Measurements from ENCODE around the gene MOV10.
A peak's percentile ranks its signal among the peaks of the same experiment; 100 is the strongest.

Gene MOV10

GRCh38 chr1:112697781-112698201 lies 23.3 kb downstream of the MOV10 start:
- TF ChIP-seq CTCF (IDR thresholded peaks at IDR 0.05; ENCODE audit: low read depth, low read length) = no peak

DNA sequence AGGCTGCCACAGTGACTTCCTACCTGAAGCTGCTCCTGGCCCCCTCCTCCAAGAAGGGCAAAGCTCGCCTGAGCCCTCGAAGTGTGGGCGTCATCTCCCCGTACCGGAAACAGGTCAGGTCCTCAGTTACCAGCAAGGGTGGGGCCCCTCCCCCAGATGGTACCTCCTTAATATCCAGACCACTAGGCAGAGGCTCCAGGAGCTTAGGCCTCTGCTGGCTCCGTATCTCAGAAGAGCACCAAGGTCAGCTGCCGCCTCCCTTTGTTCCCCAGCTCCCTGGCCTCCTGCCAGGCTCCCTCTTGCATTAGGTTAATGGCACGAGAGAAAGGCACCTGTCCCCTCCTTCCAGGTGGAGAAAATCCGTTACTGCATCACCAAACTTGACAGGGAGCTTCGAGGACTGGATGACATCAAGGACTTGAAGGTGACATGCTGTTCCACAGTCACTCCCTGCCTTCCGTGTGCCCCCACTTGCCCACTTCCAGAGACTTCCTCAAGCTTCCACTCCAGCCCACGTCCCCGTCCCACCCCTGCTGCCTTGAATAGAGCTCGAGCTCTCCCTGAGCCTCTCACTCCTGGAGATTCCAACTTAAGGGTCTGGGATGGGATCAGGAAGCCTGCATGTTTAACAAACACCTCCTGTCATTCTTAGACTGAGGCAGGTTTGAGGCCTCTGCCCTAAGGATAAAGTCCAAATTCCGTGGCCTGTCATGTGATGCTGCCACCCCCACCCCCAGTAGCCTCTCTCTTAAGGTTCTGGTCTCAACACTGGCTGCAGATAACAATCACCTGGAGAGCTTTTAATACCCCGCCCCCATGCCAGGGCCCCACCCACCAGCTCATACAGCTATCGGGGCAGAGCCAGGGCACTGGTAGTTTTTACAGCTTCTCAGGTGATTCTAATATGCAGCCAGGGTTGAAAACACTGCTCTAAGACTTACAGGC lies 24.2 kb downstream of the MOV10 start:
- DNase-seq = peak; percentile 46
- Histone ChIP-seq H3K36me3 (peaks cover 17% of the 10 kb centered on the region), H3K4me1 (peaks cover 37% of the 10 kb centered on the region), H3K4me3 (ENCODE audit: low read depth, low read length) (no peak overlapping the region), H3K9me3 (no peaks in the 10 kb centered on the region), H3K27me3 (no peaks in the 10 kb centered on the region)
- TF ChIP-seq CTCF (IDR thresholded peaks at IDR 0.05; ENCODE audit: low read depth, low read length) = no peak

More at GRCh38 chr1:112697781-112698201, 23.3 kb downstream of the MOV10 start:
- no peak for DNase-seq
- Histone ChIP-seq H3K4me1 (peaks cover 37% of the 10 kb centered on the region), H3K9me3 (no peaks in the 10 kb centered on the region), H3K27me3 (no peaks in the 10 kb centered on the region), H3K36me3 (peaks cover 17% of the 10 kb centered on the region), H3K4me3 (ENCODE audit: low read depth, low read length) (no peak overlapping the region)

DNA sequence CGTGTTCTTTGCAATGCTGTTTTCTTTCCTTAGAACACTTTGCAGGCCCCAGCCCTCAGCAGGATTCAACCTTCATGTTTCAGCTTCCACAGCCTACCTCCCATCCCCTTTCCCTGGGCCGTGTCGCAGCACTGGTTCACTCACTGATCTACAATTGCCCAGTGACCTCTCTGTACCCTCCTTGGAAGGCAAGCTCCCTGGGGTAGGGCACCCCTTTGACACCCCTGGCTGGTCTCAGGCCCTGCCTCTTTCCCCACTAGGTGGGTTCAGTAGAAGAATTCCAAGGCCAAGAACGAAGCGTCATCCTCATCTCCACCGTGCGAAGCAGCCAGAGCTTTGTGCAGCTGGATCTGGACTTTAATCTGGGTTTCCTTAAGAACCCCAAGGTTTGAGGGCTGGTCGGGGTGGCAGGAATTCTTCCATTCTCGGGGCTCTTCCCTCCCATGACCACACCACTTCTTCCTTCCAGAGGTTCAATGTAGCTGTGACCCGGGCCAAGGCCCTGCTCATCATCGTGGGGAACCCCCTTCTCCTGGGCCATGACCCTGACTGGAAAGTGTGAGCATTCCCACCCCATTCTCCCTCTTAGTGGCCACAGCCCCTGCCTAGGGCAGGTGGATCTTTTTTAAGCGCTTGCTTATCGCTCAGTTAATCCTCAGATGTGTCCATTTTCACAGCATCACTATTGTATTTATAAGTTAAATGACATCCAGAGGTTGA lies 25.1 kb downstream of the MOV10 start:
- no peaks in the 10 kb centered on the region for H3K27me3 ChIP-seq
- H3K4me1 ChIP-seq = peaks cover 39% of the 10 kb centered on the region
- TF ChIP-seq CTCF (IDR thresholded peaks at IDR 0.05; ENCODE audit: low read depth, low read length) = no peak
- no peak overlapping the region for H3K4me3 ChIP-seq (ENCODE audit: low read depth, low read length)
- no peak for DNase-seq
- H3K9me3 ChIP-seq = no peaks in the 10 kb centered on the region
- peaks cover 17% of the 10 kb centered on the region for H3K36me3 ChIP-seq

GRCh38 chr1:112700290-112701226 lies 26.1 kb downstream of the MOV10 start:
- Histone ChIP-seq H3K36me3 (peaks cover 14% of the 10 kb centered on the region), H3K9me3 (no peaks in the 10 kb centered on the region), H3K27me3 (no peaks in the 10 kb centered on the region), H3K4me1 (peaks cover 47% of the 10 kb centered on the region), H3K4me3 (ENCODE audit: low read depth, low read length) (0 out of 2 replicates have a peak overlapping the region, but pooled peaks have one; percentile 9)
- DNase-seq = peak; percentile 97
- TF ChIP-seq CTCF (IDR thresholded peaks at IDR 0.05; ENCODE audit: low read depth, low read length) = peak; percentile 30

GRCh38 chr1:112701227-112702066 lies 27.0 kb downstream of the MOV10 start:
- H3K4me3 ChIP-seq (ENCODE audit: low read depth, low read length) = 0 out of 2 replicates have a peak overlapping the region, but pooled peaks have one; percentile 9
- no peak for TF ChIP-seq CTCF (IDR thresholded peaks at IDR 0.05; ENCODE audit: low read depth, low read length)
- no peaks in the 10 kb centered on the region for H3K9me3 ChIP-seq
- H3K4me1 ChIP-seq = peaks cover 52% of the 10 kb centered on the region
- no peak for DNase-seq
- peaks cover 14% of the 10 kb centered on the region for H3K36me3 ChIP-seq
- H3K27me3 ChIP-seq = no peaks in the 10 kb centered on the region
